OCI-LY1 (cell line): ENCODE results near the gene SDK2.

ENCODE experiments used
- H2AFZ ChIP-seq: fragments of 200-600 bp; sonication (generic), shearing (Covaris generic); 2 replicates; pipeline ENCODE4 v1.6.0; 2014; ENCODE audit warnings: antibody characterized with exemption, mild to moderate bottlenecking, low read length
- H3F3A ChIP-seq: fragments of 200-600 bp; sonication (generic), shearing (Covaris generic); 2 replicates; pipeline ENCODE4 v1.6.0; 2014; ENCODE audit warnings: mild to moderate bottlenecking, antibody characterized with exemption, low read length, moderate library complexity; ENCODE audit not compliant: insufficient read depth
- H3K27ac ChIP-seq: fragments of 200-600 bp; sonication (generic); 2 replicates; pipeline ENCODE4 v1.5.1; 2014; ENCODE audit warnings: low read length, mixed run types, mild to moderate bottlenecking, low read depth; ENCODE audit not compliant: poor library complexity, severe bottlenecking
- H3K27me3 ChIP-seq: fragments of 200-600 bp; sonication (generic); 2 replicates; pipeline ENCODE4 v1.6.0; 2014; ENCODE audit warnings: antibody characterized with exemption, mild to moderate bottlenecking, low read length, moderate library complexity; ENCODE audit not compliant: insufficient read depth
- H3K36me3 ChIP-seq: fragments of 200-600 bp; sonication (generic); 2 replicates; pipeline ENCODE4 v1.6.1; 2014; ENCODE audit warnings: mild to moderate bottlenecking, antibody characterized with exemption, low read length, moderate library complexity, mixed read lengths; ENCODE audit not compliant: insufficient read depth
- H3K4me1 ChIP-seq: fragments of 200-600 bp; sonication (generic); 2 replicates; pipeline ENCODE4 v1.5.1; 2014; ENCODE audit warnings: mild to moderate bottlenecking, low read length, moderate library complexity; ENCODE audit not compliant: insufficient read depth, severe bottlenecking
- H3K4me2 ChIP-seq: fragments of 200-600 bp; sonication (generic), shearing (Covaris generic); 2 replicates; pipeline ENCODE4 v1.6.1; 2014; ENCODE audit warnings: low read length
- H3K4me3 ChIP-seq: fragments of 200-600 bp; sonication (generic); 2 replicates; pipeline ENCODE4 v1.5.1; 2014; ENCODE audit warnings: low read length, low read depth, mild to moderate bottlenecking, mixed read lengths; ENCODE audit not compliant: poor library complexity, severe bottlenecking
- H3K79me2 ChIP-seq: fragments of 200-600 bp; shearing (Covaris generic); 2 replicates; pipeline ENCODE4 v1.6.1; 2016; ENCODE audit warnings: mixed run types, low read length, mixed read lengths; ENCODE audit not compliant: insufficient read depth
- H3K9ac ChIP-seq: fragments of 200-600 bp; sonication (generic), shearing (Covaris generic); 2 replicates; pipeline ENCODE4 v1.6.1; 2014; ENCODE audit warnings: mild to moderate bottlenecking, low read length, mixed read lengths
- H3K9me2 ChIP-seq: fragments of 200-600 bp; sonication (generic), shearing (Covaris generic); 2 replicates; pipeline ENCODE4 v1.6.1; 2014; ENCODE audit warnings: low read depth, mild to moderate bottlenecking, low read length, mixed read lengths
- H3K9me3 ChIP-seq: fragments of 200-600 bp; shearing (Covaris generic); 2 replicates; pipeline ENCODE4 v1.6.1; 2014; ENCODE audit warnings: low read length, mixed read lengths
- H4K20me1 ChIP-seq: fragments of 200-600 bp; sonication (generic), shearing (Covaris generic); 2 replicates; pipeline ENCODE4 v1.6.0; 2016; ENCODE audit warnings: mild to moderate bottlenecking, low read length; ENCODE audit not compliant: insufficient read depth
- CTCF ChIP-seq: fragments of 200-600 bp; sonication (generic), shearing (Covaris generic); IDR thresholded peaks from 2 replicates; pipeline ENCODE4 v1.5.1; 2017; ENCODE audit warnings: mild to moderate bottlenecking, antibody characterized with exemption, low read length, moderate library complexity, mixed read lengths
- EZH2 ChIP-seq: fragments of 200-600 bp; sonication (generic), shearing (Covaris generic); IDR thresholded peaks from 2 replicates; pipeline ENCODE4 v1.8.0; 2017; ENCODE audit warnings: borderline replicate concordance, mixed run types, mild to moderate bottlenecking, antibody characterized with exemption, low read length, moderate library complexity, mixed read lengths

The SDK2 gene

GRCh38 chr17:73614256-73614655, 30.0 kb downstream of the SDK2 start:
- Histone ChIP-seq H3K4me1 (no peaks in the 10 kb centered on the region), H3K4me3 (no peak overlapping the region), H3K9ac (no peak overlapping the region), H3K27me3 (no peaks in the 10 kb centered on the region; the same call in 1 of the 2 replicates), H3F3A (no peaks in the 10 kb centered on the region), H3K9me2 (no peaks in the 10 kb centered on the region), H4K20me1 (no peaks in the 10 kb centered on the region), H3K36me3 (no peaks in the 10 kb centered on the region), H3K4me2 (no peak overlapping the region), H2AFZ (no peak overlapping the region), H3K79me2 (no peaks in the 10 kb centered on the region), H3K27ac (no peak overlapping the region), H3K9me3 (no peaks in the 10 kb centered on the region)
- TF ChIP-seq EZH2, result no peak
- no peak for TF ChIP-seq CTCF

GRCh38 chr17:73613271-73614233, 30.7 kb downstream of the SDK2 start:
- H3K4me2 ChIP-seq, result no peak overlapping the region
- no peaks in the 10 kb centered on the region for H4K20me1 ChIP-seq
- H3K27me3 ChIP-seq, result no peaks in the 10 kb centered on the region; the same call in 1 of the 2 replicates
- H3K36me3 ChIP-seq, result no peaks in the 10 kb centered on the region
- no peaks in the 10 kb centered on the region for H3K9me2 ChIP-seq
- TF ChIP-seq CTCF, result no peak
- H3K79me2 ChIP-seq, result no peaks in the 10 kb centered on the region
- no peak overlapping the region for H3K9ac ChIP-seq
- no peak overlapping the region for H3K27ac ChIP-seq
- H3F3A ChIP-seq, result no peaks in the 10 kb centered on the region
- H3K9me3 ChIP-seq, result no peaks in the 10 kb centered on the region
- H3K4me3 ChIP-seq, result no peak overlapping the region
- H2AFZ ChIP-seq, result no peak overlapping the region
- H3K4me1 ChIP-seq, result no peaks in the 10 kb centered on the region

- no peak overlapping the region for H3K4me3 ChIP-seq
- no peaks in the 10 kb centered on the region for H3K4me1 ChIP-seq
- H4K20me1 ChIP-seq, result no peaks in the 10 kb centered on the region
- no peaks in the 10 kb centered on the region for H3K79me2 ChIP-seq
- TF ChIP-seq EZH2 (no peak), CTCF (no peak)
- no peak overlapping the region for H2AFZ ChIP-seq
- no peaks in the 10 kb centered on the region for H3K27me3 ChIP-seq
- H3K9me2 ChIP-seq, result no peaks in the 10 kb centered on the region
- no peaks in the 10 kb centered on the region for H3F3A ChIP-seq
- H3K36me3 ChIP-seq, result no peaks in the 10 kb centered on the region
- H3K9me3 ChIP-seq, result no peaks in the 10 kb centered on the region
- H3K9ac ChIP-seq, result no peak overlapping the region
- H3K4me2 ChIP-seq, result no peak overlapping the region
- no peak overlapping the region for H3K27ac ChIP-seq
Observed at GRCh38 chr17:73612031-73612472, 32.2 kb downstream of the SDK2 start.
